H1 (cell line): ENCODE results near the gene UFD1. TPM values are rescaled to one million over a fixed set of nuclear protein-coding genes. Genes with fewer than 3 reads are reported as not detected.
"Not testable (repeated sequence)": the region's sequence is repeated elsewhere in the genome, so short reads cannot be mapped to it uniquely, and the experiment has no call there.

Experiments used
- CTCF ChIA-PET: fragments of 300-600 bp; sonication (Branson Sonifier 250); formaldehyde crosslinking; loops from one replicate; lab custom pipeline; 2021; ENCODE audit not compliant: partially characterized antibody; lab: Charles Lee
- POLR2A ChIA-PET: fragments of 300-600 bp; sonication (Branson Sonifier 250); formaldehyde crosslinking; loops from one replicate; lab custom pipeline; 2021; ENCODE audit warnings: inconsistent platforms; ENCODE audit not compliant: partially characterized antibody; lab: Charles Lee
- DNase-seq, 2 experiments: peaks; one replicate each; pipeline versions ENCODE4 v3.0.0 to v3.0.0-alpha.2; 2010 to 2022; ENCODE audit warnings: low spot score in 2 of 2, low read depth in 1 of 2, mixed read lengths in 1 of 2
- FAIRE-seq: peaks from 2 replicates; lab custom pipeline; 2011; peaks lifted over from hg19 to GRCh38; lab: Jason Lieb, UNC
- H2AFZ ChIP-seq: 2 replicates; pipeline ENCODE4 v1.8.1; 2012; ENCODE audit warnings: low read length, inconsistent platforms
- H2AK5ac ChIP-seq: 2 replicates; pipeline ENCODE4 v1.6.1; 2013; ENCODE audit warnings: low read depth, low read length
- H2BK120ac ChIP-seq: replicated peaks from 2 replicates; pipeline ENCODE3; 2013; ENCODE audit warnings: low read depth, low read length, inconsistent platforms
- H2BK12ac ChIP-seq: 2 replicates; pipeline ENCODE4 v1.6.1; 2013; ENCODE audit warnings: low read depth, low read length
- H2BK15ac ChIP-seq: 2 replicates; pipeline ENCODE4 v1.6.1; 2013; ENCODE audit warnings: low read length
- H2BK20ac ChIP-seq: 2 replicates; pipeline ENCODE4 v1.6.1; 2013; ENCODE audit warnings: low read length
- H2BK5ac ChIP-seq: 2 replicates; pipeline ENCODE4 v1.6.1; 2013; ENCODE audit warnings: low read depth, low read length
- H3K14ac ChIP-seq: 2 replicates; pipeline ENCODE4 v1.6.1; 2013; ENCODE audit warnings: inconsistent platforms; ENCODE audit not compliant: insufficient read length
- H3K18ac ChIP-seq: 2 replicates; pipeline ENCODE4 v1.6.1; 2013; ENCODE audit warnings: low read length; ENCODE audit errors: extremely low read depth
- H3K23ac ChIP-seq: 2 replicates; pipeline ENCODE4 v1.6.1; 2013; ENCODE audit warnings: inconsistent platforms; ENCODE audit not compliant: insufficient read length
- H3K23me2 ChIP-seq: 2 replicates; pipeline ENCODE4 v1.6.1; 2013; ENCODE audit warnings: low read depth, low read length
- H3K27ac ChIP-seq: 2 replicates; pipeline ENCODE4 v1.6.1; 2011; ENCODE audit warnings: low read depth, low read length, inconsistent platforms
- H3K27me3 ChIP-seq, 4 experiments: replicated peaks in 1 of 4; 1 replicate in 1 of 4; 2 replicates in 3 of 4; pipeline versions ENCODE4 v1.6.1 to v1.8.1; 2011 to 2013; ENCODE audit warnings: low read length in 3 of 4, mild to moderate bottlenecking in 3 of 4, inconsistent platforms in 2 of 4, mixed read lengths in 2 of 4, moderate library complexity in 1 of 4; ENCODE audit not compliant: control insufficient read depth in 3 of 4, insufficient read depth in 3 of 4; ENCODE audit errors: extremely low read depth in 1 of 4
- H3K36me3 ChIP-seq, 4 experiments: 2 replicates each; pipeline versions ENCODE4 v1.6.1 to v1.8.1; 2011 to 2013; ENCODE audit warnings: mild to moderate bottlenecking in 4 of 4, low read length in 3 of 4, moderate library complexity in 2 of 4, control low read depth in 1 of 4, inconsistent platforms in 1 of 4; ENCODE audit not compliant: insufficient read depth in 4 of 4, control insufficient read depth in 2 of 4
- H3K4ac ChIP-seq: replicated peaks from 2 replicates; pipeline ENCODE3; 2013; ENCODE audit warnings: low read length, low read depth, mixed read lengths, inconsistent platforms; ENCODE audit not compliant: insufficient read length
- H3K4me1 ChIP-seq, 4 experiments: replicated peaks in 1 of 4; 1 replicate in 1 of 4; 2 replicates in 3 of 4; pipeline versions ENCODE4 v1.6.1 to v1.8.1; 2011 to 2013; ENCODE audit warnings: low read length in 3 of 4, inconsistent platforms in 2 of 4, mixed read lengths in 1 of 4; ENCODE audit not compliant: insufficient read depth in 4 of 4, control insufficient read depth in 3 of 4
- H3K4me2 ChIP-seq, 2 experiments: 2 replicates each; pipeline versions ENCODE4 v1.6.1 to v1.8.1; 2011 to 2013; ENCODE audit warnings: low read depth in 2 of 2, low read length in 2 of 2, control low read depth in 1 of 2, inconsistent platforms in 1 of 2, mild to moderate bottlenecking in 1 of 2; ENCODE audit not compliant: insufficient read depth in 1 of 2
- H3K4me3 ChIP-seq, 4 experiments: fragments of 200-600, 300-600 bp in 1 of 4; sonication (generic), shearing (Covaris generic), sonication (Bioruptor Twin) in 1 of 4; 2 replicates each; pipeline versions ENCODE4 v1.5.1 to v1.8.1; 2011 to 2016; ENCODE audit warnings: low read length in 4 of 4, low read depth in 3 of 4, control low read depth in 2 of 4, inconsistent platforms in 2 of 4, mild to moderate bottlenecking in 2 of 4, mixed read lengths in 1 of 4, moderate library complexity in 1 of 4; ENCODE audit not compliant: insufficient read depth in 2 of 4; ENCODE audit errors: extremely low read depth in 1 of 4
- H3K56ac ChIP-seq: replicated peaks from 2 replicates; pipeline ENCODE3; 2013; ENCODE audit warnings: low read depth, mild to moderate bottlenecking, mixed read lengths, low read length, inconsistent platforms; ENCODE audit not compliant: insufficient read length
- H3K79me1 ChIP-seq: 2 replicates; pipeline ENCODE4 v1.6.1; 2013; ENCODE audit warnings: low read depth, low read length, control low read depth
- H3K79me2 ChIP-seq, 2 experiments: 2 replicates each; pipeline versions ENCODE4 v1.6.1 to v1.8.1; 2012 to 2013; ENCODE audit warnings: low read length in 2 of 2, mild to moderate bottlenecking in 2 of 2, inconsistent platforms in 1 of 2; ENCODE audit not compliant: insufficient read depth in 2 of 2, control insufficient read depth in 1 of 2
- H3K9ac ChIP-seq, 4 experiments: replicated peaks in 1 of 4; 1 replicate in 1 of 4; 2 replicates in 3 of 4; pipeline versions ENCODE4 v1.6.1 to v1.8.1; 2011 to 2013; ENCODE audit warnings: low read depth in 3 of 4, low read length in 3 of 4, control low read depth in 2 of 4, mild to moderate bottlenecking in 2 of 4, moderate library complexity in 2 of 4, inconsistent platforms in 1 of 4; ENCODE audit errors: extremely low read depth in 1 of 4
- H3K9me3 ChIP-seq, 2 experiments: 2 replicates each; pipeline versions ENCODE4 v1.6.1 to v1.8.1; 2012 to 2013; ENCODE audit warnings: mild to moderate bottlenecking in 2 of 2, moderate library complexity in 2 of 2, control low read depth in 1 of 2, inconsistent platforms in 1 of 2, low read depth in 1 of 2, low read length in 1 of 2, mixed read lengths in 1 of 2; ENCODE audit not compliant: insufficient read depth in 2 of 2
- H4K20me1 ChIP-seq, 2 experiments: replicated peaks in 1 of 2; 2 replicates each; pipeline versions ENCODE3 to v1.8.1; 2011 to 2013; ENCODE audit warnings: inconsistent platforms in 2 of 2, low read length in 2 of 2, mild to moderate bottlenecking in 1 of 2; ENCODE audit not compliant: insufficient read depth in 2 of 2, control insufficient read depth in 1 of 2
- H4K5ac ChIP-seq: 2 replicates; pipeline ENCODE4 v1.6.1; 2013; ENCODE audit warnings: low read length, low read depth, mixed read lengths, inconsistent platforms; ENCODE audit not compliant: insufficient read length
- H4K8ac ChIP-seq: 2 replicates; pipeline ENCODE4 v1.8.0; 2013; ENCODE audit warnings: mild to moderate bottlenecking, moderate library complexity, low read length, inconsistent platforms; ENCODE audit not compliant: insufficient read depth; ENCODE audit errors: extremely low read depth
- H4K91ac ChIP-seq: replicated peaks from 2 replicates; pipeline ENCODE3; 2013; ENCODE audit warnings: low read length, mixed read lengths, inconsistent platforms; ENCODE audit not compliant: insufficient read length
- WGBS, 2 experiments: shearing (Covaris generic) in 1 of 2; methylation state at CpG; one replicate each; pipeline versions ENCODE4 v1.1.6 to v1.1.7; 2013 to 2015; ENCODE audit warnings: low lambda C conversion rate in 2 of 2, mixed read lengths in 2 of 2, inconsistent platforms in 1 of 2, low coverage in 1 of 2, missing lambda C conversion rate in 1 of 2; ENCODE audit not compliant: insufficient replicate concordance in 2 of 2, insufficient coverage in 1 of 2, insufficient read length in 1 of 2; ENCODE audit errors: extremely low coverage in 1 of 2, missing lambda C conversion rate in 1 of 2; 5-methylcytosine and 5-hydroxymethylcytosine counted together
- polyA plus RNA-seq, 7 experiments: library from polyadenylated mRNA; depleted of rRNA in 3 of 7; stranded (reverse) in 5 of 7; unstranded in 2 of 7; fragments of >200 nt in 5 of 7; fragments of 200-250 nt in 2 of 7; gene quantifications; 1 replicate in 5 of 7; 2 replicates in 1 of 7; 4 replicates in 1 of 7; pipeline versions ENCODE4 v1.2.1 to v1.2.3, GENCODE V29; 2011 to 2013; ENCODE audit warnings: missing spikeins in 2 of 7, mixed read lengths in 2 of 7
- total RNA-seq: library from RNA; stranded (reverse); fragmentation: NEBNext Ultra II Directional; extraction: Animal tissue kit (Norgen Biotek cat#: 25700); gene quantifications from 2 replicates; pipeline ENCODE4 v1.2.1, GENCODE V29; 2021

UFD1 gene
- total and polyA plus RNA-seq, 2 of the 8 experiments (the other 6 are each of a cell fraction or from before 2014, with no cell fraction given): 74.6 to 116 TPM

DNA sequence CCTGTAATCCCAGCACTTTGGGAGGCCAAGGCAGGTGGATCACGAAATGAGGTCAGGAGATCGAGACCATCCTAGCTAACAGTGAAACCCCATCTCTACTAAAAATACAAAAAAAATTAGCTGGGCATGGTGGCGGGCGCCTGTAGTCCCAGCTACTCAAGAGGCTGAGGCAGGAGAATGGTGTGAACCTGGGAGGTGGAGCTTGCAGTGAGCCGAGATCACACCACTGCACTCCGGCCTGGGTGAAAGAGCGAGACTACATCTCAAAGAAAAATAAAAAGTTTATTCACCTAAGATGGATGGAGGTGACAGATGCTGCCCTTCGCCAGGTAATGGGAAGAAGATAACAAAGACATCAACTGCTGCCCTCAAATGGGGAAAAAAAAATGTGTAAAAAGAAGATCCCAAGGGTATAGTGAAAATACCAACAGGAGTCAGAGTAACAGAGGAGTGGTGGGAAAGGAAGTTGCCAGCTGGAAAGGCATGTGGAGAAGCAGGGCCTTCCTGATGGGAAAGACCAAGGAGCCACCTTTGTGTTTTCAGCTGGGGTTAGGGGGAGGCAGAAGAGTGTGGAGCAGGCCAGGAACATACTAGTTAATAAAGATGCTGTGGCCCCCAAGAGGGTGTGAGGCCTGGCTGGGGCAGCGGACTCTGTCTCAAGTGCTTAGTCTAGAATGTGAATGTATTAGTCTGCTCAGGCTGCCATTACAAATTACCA, 42.4 kb downstream of the UFD1 start:
- H3K4me2 ChIP-seq, CTCF ChIA-PET, H3K9ac ChIP-seq, H3K14ac ChIP-seq, H4K91ac ChIP-seq, FAIRE-seq, H3K4me1 ChIP-seq, H3K4me3 ChIP-seq, H3K79me2 ChIP-seq, H2BK15ac ChIP-seq, H3K27me3 ChIP-seq, H2AFZ ChIP-seq, H3K18ac ChIP-seq, H4K8ac ChIP-seq, H3K23ac ChIP-seq, H2BK120ac ChIP-seq, H2BK20ac ChIP-seq, H3K9me3 ChIP-seq, DNase-seq, H2BK12ac ChIP-seq, H3K79me1 ChIP-seq, H3K4ac ChIP-seq, H2BK5ac ChIP-seq, H2AK5ac ChIP-seq, H3K56ac ChIP-seq, H4K5ac ChIP-seq, H3K23me2 ChIP-seq, H3K27ac ChIP-seq, H4K20me1 ChIP-seq: not testable (repeated sequence)
- 93% methylated on average over 9 of the region's 9 CpGs; no CpG with 5 or more reads in 1 of the 2 experiments for WGBS, 2 experiments
- POLR2A ChIA-PET: interaction anchor here (7.9 kb wide), 1 partner anchor 10 kb away, joined by 127 read pairs; the partner anchor contains the start of gene C22orf39
- H3K36me3 ChIP-seq: peaks cover 3 to 11% (median 9%) of the 10 kb centered on the region in 4 experiments; a peak in 5 of 8 replicates
